Measurements from ENCODE around the gene NAA25. TPM values are rescaled to one million over a fixed set of nuclear protein-coding genes. Genes with fewer than 3 reads are reported as not detected.

The NAA25 gene
- total and polyA plus RNA-seq, 9 of the 15 experiments (the other 6 are each of a cell fraction or from before 2014, with no cell fraction given): 26.6 to 59.6 (median 48.9) TPM

- 0 out of 2 replicates have a peak, but pooled peaks have one; percentile 26 for TF ChIP-seq ZBTB40 (IDR thresholded peaks at IDR 0.05)
- no peak for TF ChIP-seq ZBTB40 (CRISPR knock-in tag; IDR thresholded peaks at IDR 0.05)
- no peak for TF ChIP-seq BMI1 (IDR thresholded peaks at IDR 0.05; ENCODE audit: low read length)
- TF ChIP-seq CTBP1 (IDR thresholded peaks at IDR 0.05; ENCODE audit: borderline replicate concordance): peak; percentile 74; the same call in 1 of the 2 replicates
- peak; percentile 68; the same call in 1 of the 2 replicates for TF ChIP-seq ZNF766 (CRISPR knock-in tag; conservative IDR thresholded peaks at IDR 0.05)
- TF ChIP-seq HCFC1 (IDR thresholded peaks at IDR 0.05; ENCODE audit: low read depth, low read length): peak; percentile 6; the same call in 1 of the 2 replicates
- no peak for TF ChIP-seq FOXA1 (IDR thresholded peaks at IDR 0.05; ENCODE audit: borderline replicate concordance)
- peak; percentile 67 for TF ChIP-seq L3MBTL2 (IDR thresholded peaks at IDR 0.05)
- TF ChIP-seq JUND (IDR thresholded peaks at IDR 0.05; ENCODE audit: borderline replicate concordance, low read depth, low read length): 0 out of 2 replicates have a peak, but pooled peaks have one; percentile 40
- TF ChIP-seq JUND (tag; IDR thresholded peaks at IDR 0.05; ENCODE audit: borderline replicate concordance, low read depth, low read length): no peak; the same call in 2 of the 3 replicates
- no peak for TF ChIP-seq RNF219 (CRISPR knock-in tag; IDR thresholded peaks at IDR 0.05)
- no peak for TF ChIP-seq ZBTB43 (CRISPR knock-in tag; IDR thresholded peaks at IDR 0.05)
- no peak for TF ChIP-seq ZNF282 (CRISPR knock-in tag; IDR thresholded peaks at IDR 0.05)
- TF ChIP-seq TCF3 (CRISPR knock-in tag; IDR thresholded peaks at IDR 0.05): no peak; the same call in 1 of the 2 replicates
- no peak for TF ChIP-seq NFIX (CRISPR knock-in tag; IDR thresholded peaks at IDR 0.05; ENCODE audit: low read depth)
These were observed 7.9 kb upstream of the NAA25 start (continued) for GRCh38 chr12:112116232-112117060.
